Lower lobe of right lung (tissue), 2 donors: ENCODE results near the gene IRGC. TPM values are rescaled to one million over a fixed set of nuclear protein-coding genes. Genes with fewer than 3 reads are reported as not detected.

Source experiments
- ATAC-seq, 2 donors: fragments of 200-7000 bp; cut with Tn5 transposase; one replicate each; pipeline ENCODE4 v1.9.1; 2020 to 2022; ENCODE audit warnings: mild to moderate bottlenecking in 2 of 2, moderate library complexity in 2 of 2
- DNase-seq: peaks from one replicate; pipeline ENCODE4 v3.0.0-alpha.2; 2020
- H3K27ac ChIP-seq: fragments of 200-600 bp; one replicate; pipeline ENCODE4 v1.8.0; 2022
- H3K27me3 ChIP-seq: fragments of 200-600 bp; one replicate; pipeline ENCODE4 v1.8.0; 2022; ENCODE audit warnings: low read depth
- H3K36me3 ChIP-seq: fragments of 200-600 bp; one replicate; pipeline ENCODE4 v1.8.0; 2022; ENCODE audit warnings: mild to moderate bottlenecking
- H3K4me1 ChIP-seq: fragments of 200-600 bp; one replicate; pipeline ENCODE4 v1.8.0; 2022
- H3K4me3 ChIP-seq: fragments of 200-600 bp; one replicate; pipeline ENCODE4 v1.8.0; 2022; ENCODE audit warnings: mild to moderate bottlenecking
- H3K9me3 ChIP-seq: fragments of 200-600 bp; one replicate; pipeline ENCODE4 v1.8.0; 2022
- CTCF ChIP-seq: fragments of 200-600 bp; IDR thresholded peaks from one replicate; pipeline ENCODE4 v1.8.0; 2022; ENCODE audit warnings: antibody characterized with exemption, mild to moderate bottlenecking
- intact Hi-C: fragments of 100-400 bp; cut with DNase I; formaldehyde crosslinking; loops from one replicate; pipeline ENCODE4 v1.11.0; 2022
- total RNA-seq: library from RNA; stranded (reverse); fragmentation: NEBNext Ultra II Directional; extraction: Animal tissue kit (Norgen Biotek cat#: 25700); gene quantifications from one replicate; pipeline ENCODE4 v1.2.1, GENCODE V29; 2021
- donor health status: DM: no; HTN: yes; CAD: no; lungs with severe emphysema.

IRGC gene
- total RNA-seq, 1 donor from 2014 or later: not detected

- no peak overlapping the region for H3K27ac ChIP-seq
- ATAC-seq (no peak), DNase-seq (no peak)
- intact Hi-C loops: no loop called here
- H3K9me3 ChIP-seq: no peaks in the 10 kb centered on the region
- H3K4me3 ChIP-seq: no peak overlapping the region
- peaks cover 98% of the 10 kb centered on the region for H3K36me3 ChIP-seq
- no peak for TF ChIP-seq CTCF
- H3K4me1 ChIP-seq: peaks cover 26% of the 10 kb centered on the region
- no peaks in the 10 kb centered on the region for H3K27me3 ChIP-seq
Measured at GRCh38 chr19:43743059-43743458, 27.2 kb downstream of the IRGC start.

- ATAC-seq (no peak), DNase-seq (no peak)
- H3K36me3 ChIP-seq: peaks cover 87% of the 10 kb centered on the region
- peaks cover 32% of the 10 kb centered on the region for H3K4me1 ChIP-seq
- no peak overlapping the region for H3K27ac ChIP-seq
- no peaks in the 10 kb centered on the region for H3K27me3 ChIP-seq
- no peaks in the 10 kb centered on the region for H3K9me3 ChIP-seq
- no peak overlapping the region for H3K4me3 ChIP-seq
- intact Hi-C loops: no loop called here
- no peak for TF ChIP-seq CTCF
Measured at GRCh38 chr19:43747557-43748204, 31.8 kb downstream of the IRGC start.

GRCh38 chr19:43748205-43748594 is 32.3 kb downstream of the IRGC start:
- H3K27me3 ChIP-seq: no peaks in the 10 kb centered on the region
- H3K4me1 ChIP-seq: peaks cover 37% of the 10 kb centered on the region
- H3K4me3 ChIP-seq: no peak overlapping the region
- ATAC-seq: no peak
- no peak overlapping the region for H3K27ac ChIP-seq
- DNase-seq: no peak
- no peaks in the 10 kb centered on the region for H3K9me3 ChIP-seq
- TF ChIP-seq CTCF: no peak
- intact Hi-C loops: no loop called here
- H3K36me3 ChIP-seq: peaks cover 82% of the 10 kb centered on the region

- no peak for TF ChIP-seq CTCF
- Histone ChIP-seq H3K36me3 (peaks cover 77% of the 10 kb centered on the region), H3K9me3 (no peaks in the 10 kb centered on the region), H3K4me3 (no peak overlapping the region), H3K27me3 (no peaks in the 10 kb centered on the region), H3K4me1 (peaks cover 42% of the 10 kb centered on the region), H3K27ac (no peak overlapping the region)
- no peak for ATAC-seq
- intact Hi-C loops: no loop called here
- no peak for DNase-seq
Measured at GRCh38 chr19:43748685-43749084, 32.8 kb downstream of the IRGC start.

- no peak for TF ChIP-seq CTCF
- no peak for ATAC-seq
- Histone ChIP-seq H3K9me3 (no peaks in the 10 kb centered on the region), H3K27ac (no peak overlapping the region), H3K27me3 (no peaks in the 10 kb centered on the region), H3K4me3 (no peak overlapping the region), H3K4me1 (peaks cover 46% of the 10 kb centered on the region), H3K36me3 (peaks cover 74% of the 10 kb centered on the region)
- intact Hi-C loops: no loop called here
- DNase-seq: no peak
Measured at GRCh38 chr19:43749152-43749551, 33.3 kb downstream of the IRGC start.

- no peaks in the 10 kb centered on the region for H3K9me3 ChIP-seq
- H3K36me3 ChIP-seq: peaks cover 66% of the 10 kb centered on the region
- intact Hi-C loops: no loop called here
Measured at GRCh38 chr19:43749898-43750297, 34.0 kb downstream of the IRGC start.

More at GRCh38 chr19:43749898-43750297, 34.0 kb downstream of the IRGC start:
- Histone ChIP-seq H3K27ac (no peak overlapping the region), H3K4me3 (no peak overlapping the region), H3K27me3 (no peaks in the 10 kb centered on the region), H3K4me1 (peaks cover 40% of the 10 kb centered on the region)
- DNase-seq: no peak
- no peak for ATAC-seq
- no peak for TF ChIP-seq CTCF
